ENCODE measurements around the gene RASA3. TPM values are rescaled to one million over a fixed set of nuclear protein-coding genes. Genes with fewer than 3 reads are reported as not detected.

RASA3 gene
- total RNA-seq, 4 donors from 2014 or later = 4.4 to 15.6 (median 8.5) TPM

GRCh38 chr13:114044486-114044885 is 87.9 kb downstream of the RASA3 start:
- DNase-seq = no peak
- Histone ChIP-seq H3K4me1 (peaks cover 14 to 41% (median 24%) of the 10 kb centered on the region in 4 donors), H3K36me3 (no peaks in the 10 kb centered on the region), H3K9me3 (no peaks in the 10 kb centered on the region), H3K4me3 (no peak overlapping the region), H3K27me3 (no peaks in the 10 kb centered on the region), H3K27ac (peak overlapping the region in 2 of 4 donors; percentile 15 to 21)
- in situ Hi-C loops (cut with MboI; ENCODE audit: low pct_ligation_motif_present in 1 of 4, low pct_unique_long_range_greater_than_20kb in 1 of 4, low sequenced_read_pairs in 3 of 4) (no loop called here), intact Hi-C loops (cut with DNase I; ENCODE audit: low total_unique reads) (no loop called here)
- 66 to 89% methylated on average over 4 to 7 of the region's 17 CpGs for WGBS, 2 donors (ENCODE audit: low coverage in 1 of 2)
- no peak for TF ChIP-seq POLR2AphosphoS5 (IDR thresholded peaks at IDR 0.05)
- TF ChIP-seq CTCF (IDR thresholded peaks at IDR 0.05) = no peak
- TF ChIP-seq POLR2A (IDR thresholded peaks at IDR 0.05) = no peak

- intact Hi-C loops (cut with DNase I; ENCODE audit: low total_unique reads) (no loop called here), in situ Hi-C loops (cut with MboI; ENCODE audit: low pct_ligation_motif_present in 1 of 4, low pct_unique_long_range_greater_than_20kb in 1 of 4, low sequenced_read_pairs in 3 of 4) (no loop called here)
- Histone ChIP-seq H3K9me3 (no peaks in the 10 kb centered on the region), H3K4me1 (peaks cover 4 to 31% (median 15%) of the 10 kb centered on the region in 4 donors), H3K27me3 (no peaks in the 10 kb centered on the region), H3K36me3 (no peaks in the 10 kb centered on the region), H3K27ac (peak overlapping the region in 1 of 4 donors; percentile 36), H3K4me3 (no peak overlapping the region)
- WGBS, 2 donors (ENCODE audit: low coverage in 1 of 2) = 80% methylated on average over 19 of the region's 37 CpGs; no CpG with 5 or more reads in 1 of the 2 donors
- DNase-seq = peak; percentile 67
- TF ChIP-seq CTCF (IDR thresholded peaks at IDR 0.05) (no peak), POLR2A (IDR thresholded peaks at IDR 0.05) (no peak), POLR2AphosphoS5 (IDR thresholded peaks at IDR 0.05) (no peak), EP300 (IDR thresholded peaks at IDR 0.05; ENCODE audit: low read depth) (no peak)
Observed at GRCh38 chr13:114043421-114044053, 88.9 kb downstream of the RASA3 start.

- TF ChIP-seq POLR2A (IDR thresholded peaks at IDR 0.05) = no peak
- no peak for TF ChIP-seq POLR2AphosphoS5 (IDR thresholded peaks at IDR 0.05)
- no peak for TF ChIP-seq EP300 (IDR thresholded peaks at IDR 0.05; ENCODE audit: low read depth)
- no peak for TF ChIP-seq CTCF (IDR thresholded peaks at IDR 0.05)
- Histone ChIP-seq H3K36me3 (no peaks in the 10 kb centered on the region), H3K4me3 (no peak overlapping the region), H3K27ac (no peak overlapping the region), H3K4me1 (peaks cover 0 to 18% (median 5%) of the 10 kb centered on the region in 4 donors), H3K27me3 (no peaks in the 10 kb centered on the region), H3K9me3 (no peaks in the 10 kb centered on the region)
- intact Hi-C loops (cut with DNase I; ENCODE audit: low total_unique reads) = no loop called here
- 91 to 97% methylated on average over 12 to 37 of the region's 38 CpGs for WGBS, 2 donors (ENCODE audit: low coverage in 1 of 2)
- no peak for DNase-seq
- in situ Hi-C loops (cut with MboI; ENCODE audit: low pct_ligation_motif_present in 1 of 4, low pct_unique_long_range_greater_than_20kb in 1 of 4, low sequenced_read_pairs in 3 of 4) = no loop called here
Observed at GRCh38 chr13:114042066-114042815, 90.2 kb downstream of the RASA3 start.

- in situ Hi-C loops (cut with MboI; ENCODE audit: low pct_ligation_motif_present in 1 of 4, low pct_unique_long_range_greater_than_20kb in 1 of 4, low sequenced_read_pairs in 3 of 4) = no loop called here
- no peaks in the 10 kb centered on the region for H3K9me3 ChIP-seq
- H3K4me1 ChIP-seq = peaks cover 0 to 11% (median 0%) of the 10 kb centered on the region in 4 donors
- no peaks in the 10 kb centered on the region for H3K36me3 ChIP-seq
- 93% methylated on average over 12 of the region's 17 CpGs; no CpG with 5 or more reads in 1 of the 2 donors for WGBS, 2 donors (ENCODE audit: low coverage in 1 of 2)
- TF ChIP-seq EP300 (IDR thresholded peaks at IDR 0.05; ENCODE audit: low read depth) = no peak
- TF ChIP-seq POLR2A (IDR thresholded peaks at IDR 0.05) = no peak
- no peak for TF ChIP-seq CTCF (IDR thresholded peaks at IDR 0.05)
- TF ChIP-seq POLR2AphosphoS5 (IDR thresholded peaks at IDR 0.05) = no peak
- H3K27me3 ChIP-seq = no peaks in the 10 kb centered on the region
- DNase-seq = no peak
- intact Hi-C loops (cut with DNase I; ENCODE audit: low total_unique reads) = no loop called here
- H3K27ac ChIP-seq = no peak overlapping the region
- H3K4me3 ChIP-seq = no peak overlapping the region
Observed at GRCh38 chr13:114041493-114041892, 90.9 kb downstream of the RASA3 start.

Measured in transverse colon (tissue), 4 donors.